Duodenal mucosa (tissue), 2 donors: ENCODE measurements around the gene MFN2.

Experiments used
- H3K27ac ChIP-seq: one replicate; pipeline ENCODE4 v1.7.0; 2013; ENCODE audit warnings: low read depth, low read length
- H3K27me3 ChIP-seq, 2 donors: one replicate each; pipeline ENCODE4 v1.7.0; 2013; ENCODE audit warnings: low read length in 2 of 2, control low read depth in 1 of 2; ENCODE audit not compliant: insufficient read depth in 2 of 2, control insufficient read depth in 1 of 2
- H3K36me3 ChIP-seq, 2 donors: one replicate each; pipeline ENCODE4 v1.7.0; 2013; ENCODE audit warnings: low read length in 2 of 2, control low read depth in 1 of 2; ENCODE audit not compliant: insufficient read depth in 2 of 2, control insufficient read depth in 1 of 2
- H3K4me1 ChIP-seq, 2 donors: one replicate each; pipeline ENCODE4 v1.7.0; 2013; ENCODE audit warnings: low read length in 2 of 2, control low read depth in 1 of 2; ENCODE audit not compliant: insufficient read depth in 2 of 2, control insufficient read depth in 1 of 2
- H3K4me3 ChIP-seq, 2 donors: one replicate each; pipeline ENCODE4 v1.7.0; 2013; ENCODE audit warnings: low read length in 2 of 2, low read depth in 1 of 2
- H3K9ac ChIP-seq, 2 donors: one replicate each; pipeline ENCODE4 v1.7.0; 2013; ENCODE audit warnings: low read length in 2 of 2, low read depth in 1 of 2
- H3K9me3 ChIP-seq, 2 donors: one replicate each; pipeline ENCODE4 v1.7.0; 2013; ENCODE audit warnings: low read length in 2 of 2, control low read depth in 1 of 2; ENCODE audit not compliant: control insufficient read depth in 1 of 2

The MFN2 gene

DNA sequence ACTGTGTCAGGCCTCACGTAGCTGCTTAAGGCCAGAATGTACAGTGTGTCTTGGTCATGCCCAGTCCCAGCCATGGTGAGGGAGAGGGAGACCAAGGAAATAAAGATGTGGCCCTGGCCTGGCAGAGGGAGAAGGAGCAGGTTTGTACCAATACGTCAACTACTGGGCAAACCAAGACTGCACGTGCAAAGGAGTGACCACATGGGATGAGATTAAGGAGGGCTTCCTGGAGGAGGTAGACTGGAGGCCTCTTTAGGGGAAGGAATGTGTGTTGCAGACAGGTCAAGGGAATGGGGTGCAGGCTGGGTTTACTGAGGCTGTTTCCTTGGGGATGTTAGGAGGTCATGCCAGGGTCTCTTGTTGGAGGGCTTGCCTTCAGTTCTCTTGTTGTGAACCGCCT lies 38.0 kb upstream of the MFN2 start:
- Histone ChIP-seq H3K4me3 (no peak overlapping the region), H3K27me3 (no peaks in the 10 kb centered on the region), H3K27ac (no peak overlapping the region), H3K9ac (no peak overlapping the region), H3K9me3 (no peaks in the 10 kb centered on the region), H3K4me1 (peaks cover 6 to 7% of the 10 kb centered on the region in 2 donors), H3K36me3 (peaks cover 0 to 10% of the 10 kb centered on the region in 2 donors)

DNA sequence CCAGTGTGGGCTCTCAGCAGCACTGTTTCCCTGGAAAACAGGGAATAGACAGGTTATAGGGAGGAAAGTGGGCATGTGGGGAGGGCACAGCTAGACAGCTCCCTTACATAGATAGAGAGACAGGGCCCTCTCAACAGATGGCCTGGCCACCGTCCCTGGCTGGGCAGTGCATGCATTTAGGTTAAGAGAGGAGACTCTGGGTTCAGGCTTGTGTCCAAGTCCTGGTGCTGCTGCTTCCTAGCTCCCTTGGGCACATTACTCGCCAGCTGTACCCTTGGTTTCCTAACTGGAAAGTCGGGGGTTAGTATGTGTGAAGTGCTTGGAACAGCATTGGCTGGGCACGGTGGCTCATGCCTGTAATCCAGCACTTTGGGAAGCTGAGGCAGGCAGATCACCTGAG lies 36.6 kb upstream of the MFN2 start:
- Histone ChIP-seq H3K4me1 (peaks cover 6 to 7% of the 10 kb centered on the region in 2 donors), H3K27ac (no peak overlapping the region), H3K36me3 (peaks cover 0 to 11% of the 10 kb centered on the region in 2 donors), H3K27me3 (no peaks in the 10 kb centered on the region), H3K9me3 (no peaks in the 10 kb centered on the region), H3K4me3 (no peak overlapping the region), H3K9ac (no peak overlapping the region)

- peaks cover 0 to 14% of the 10 kb centered on the region in 2 donors for H3K36me3 ChIP-seq
- H3K9me3 ChIP-seq: no peaks in the 10 kb centered on the region
- no peak overlapping the region for H3K27ac ChIP-seq
- peaks cover 6 to 7% of the 10 kb centered on the region in 2 donors for H3K4me1 ChIP-seq
- H3K4me3 ChIP-seq: no peak overlapping the region
- H3K27me3 ChIP-seq: no peaks in the 10 kb centered on the region
- H3K9ac ChIP-seq: no peak overlapping the region
Observed at GRCh38 chr1:11944358-11944931, 35.8 kb upstream of the MFN2 start.

DNA sequence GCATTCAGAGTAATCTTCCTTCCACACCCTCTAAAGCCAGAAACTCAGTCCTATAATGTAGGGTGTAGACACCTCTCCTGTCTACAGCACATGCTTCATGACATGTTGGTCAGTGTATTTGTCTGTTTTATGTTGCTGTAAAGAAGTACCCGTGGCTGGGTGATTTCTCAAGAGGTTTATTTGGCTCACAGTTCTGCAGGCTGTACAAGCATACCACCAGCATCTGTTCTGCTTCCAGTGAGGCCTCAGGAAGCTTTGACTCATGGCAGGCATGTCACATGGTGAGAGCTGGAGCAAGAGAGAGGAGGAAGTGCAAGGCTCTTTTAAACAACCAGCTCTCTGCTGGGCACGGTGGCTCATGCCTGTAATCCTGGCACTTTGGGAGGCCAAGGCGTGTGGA lies 33.6 kb upstream of the MFN2 start:
- no peaks in the 10 kb centered on the region for H3K27me3 ChIP-seq
- no peak overlapping the region for H3K9ac ChIP-seq
- no peak overlapping the region for H3K4me3 ChIP-seq
- H3K9me3 ChIP-seq: no peaks in the 10 kb centered on the region
- H3K27ac ChIP-seq: no peak overlapping the region
- H3K4me1 ChIP-seq: no peaks in the 10 kb centered on the region
- H3K36me3 ChIP-seq: peaks cover 0 to 29% of the 10 kb centered on the region in 2 donors

DNA sequence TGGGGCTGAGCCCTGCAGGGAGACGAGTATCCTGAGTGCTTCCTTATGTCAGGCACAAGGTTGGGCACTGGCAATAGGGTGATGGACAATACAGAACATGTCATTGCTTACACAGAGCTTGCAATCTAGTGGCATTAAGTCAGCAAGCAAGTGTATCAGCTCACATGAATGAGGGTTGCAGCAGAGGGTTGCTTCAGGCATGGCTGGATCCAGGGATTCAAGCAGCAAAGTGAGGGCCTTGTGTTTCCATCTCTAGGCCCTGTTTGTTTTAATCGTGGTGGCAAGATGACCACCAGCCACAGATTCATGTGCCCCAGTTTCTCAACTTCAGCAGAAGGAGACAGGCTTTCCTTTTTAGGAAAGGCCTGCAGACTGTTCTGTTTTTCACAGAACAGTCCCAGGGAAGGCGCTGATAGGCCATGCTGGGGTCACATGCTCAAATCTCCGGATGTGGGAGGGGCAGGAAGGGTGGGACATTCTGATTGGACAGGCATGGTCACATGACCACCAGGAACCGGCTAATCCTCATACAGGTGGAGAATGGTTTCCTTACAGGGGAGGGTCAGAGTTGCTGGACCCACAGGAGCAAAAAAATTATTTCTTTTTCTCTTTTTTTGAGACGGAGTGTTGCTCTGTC lies 31.3 kb upstream of the MFN2 start:
- Histone ChIP-seq H3K36me3 (peaks cover 0 to 30% of the 10 kb centered on the region in 2 donors), H3K9ac (no peak overlapping the region), H3K27me3 (no peaks in the 10 kb centered on the region)

DNA sequence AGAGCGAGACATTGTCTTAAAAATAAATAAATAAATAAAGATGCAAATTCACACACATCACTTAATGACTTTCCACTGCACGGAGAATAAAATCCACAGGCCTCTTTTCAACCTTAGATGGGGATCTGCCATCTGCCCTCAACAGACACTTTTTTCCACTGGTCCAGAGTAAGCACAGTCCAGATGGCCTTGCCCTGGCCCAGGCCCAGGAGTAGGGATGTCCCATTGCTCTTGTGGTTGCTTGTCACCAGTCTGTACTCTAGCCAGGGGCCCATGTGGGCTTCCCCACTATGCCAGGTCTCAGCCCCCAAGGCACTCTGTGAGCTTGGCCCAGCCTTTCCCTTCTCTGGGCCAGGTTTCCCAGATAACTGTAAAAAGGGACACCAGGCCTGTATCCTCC lies 28.3 kb upstream of the MFN2 start:
- Histone ChIP-seq H3K36me3 (peaks cover 0 to 44% of the 10 kb centered on the region in 2 donors), H3K4me3 (no peak overlapping the region), H3K9ac (no peak overlapping the region), H3K4me1 (no peaks in the 10 kb centered on the region), H3K27ac (no peak overlapping the region), H3K9me3 (no peaks in the 10 kb centered on the region), H3K27me3 (no peaks in the 10 kb centered on the region)

More for the DNA sequence above, 31.3 kb upstream of the MFN2 start:
- H3K27ac ChIP-seq: no peak overlapping the region
- no peaks in the 10 kb centered on the region for H3K4me1 ChIP-seq
- no peak overlapping the region for H3K4me3 ChIP-seq
- no peaks in the 10 kb centered on the region for H3K9me3 ChIP-seq

- Histone ChIP-seq H3K4me3 (no peak overlapping the region), H3K9me3 (no peaks in the 10 kb centered on the region), H3K36me3 (peaks cover 0 to 48% of the 10 kb centered on the region in 2 donors), H3K27ac (no peak overlapping the region), H3K4me1 (no peaks in the 10 kb centered on the region), H3K27me3 (no peaks in the 10 kb centered on the region), H3K9ac (no peak overlapping the region)
Observed at GRCh38 chr1:11952455-11953109, 27.7 kb upstream of the MFN2 start.

- H3K27ac ChIP-seq: no peak overlapping the region
- H3K4me1 ChIP-seq: peaks cover under 1 to 2% of the 10 kb centered on the region in 2 donors
- peaks cover 4 to 48% of the 10 kb centered on the region in 2 donors for H3K36me3 ChIP-seq
- H3K9me3 ChIP-seq: no peaks in the 10 kb centered on the region
- no peaks in the 10 kb centered on the region for H3K27me3 ChIP-seq
- no peak overlapping the region for H3K4me3 ChIP-seq
- no peak overlapping the region for H3K9ac ChIP-seq
Observed at GRCh38 chr1:11955221-11955620, 25.0 kb upstream of the MFN2 start.

GRCh38 chr1:11957398-11957797 lies 22.8 kb upstream of the MFN2 start:
- no peaks in the 10 kb centered on the region for H3K9me3 ChIP-seq

DNA sequence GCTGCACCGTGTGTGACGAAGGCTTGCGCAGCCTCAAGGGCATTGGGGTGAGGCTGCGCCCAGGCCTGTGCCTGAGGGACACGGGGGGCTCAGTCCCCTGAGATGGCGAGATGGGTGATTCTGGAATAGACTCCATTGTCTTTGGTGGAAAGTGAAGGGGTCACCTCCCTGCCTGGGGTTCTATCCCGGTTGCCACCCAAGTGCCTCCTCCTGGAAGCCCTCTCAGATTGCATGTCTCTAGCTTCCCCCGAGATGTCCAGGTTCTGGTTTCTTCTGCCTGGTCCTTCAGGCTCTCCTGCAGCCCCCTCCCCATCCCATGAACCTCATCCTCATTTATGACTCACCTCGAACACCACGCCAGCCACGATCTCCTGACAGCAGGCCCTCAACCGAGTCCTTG lies 22.3 kb upstream of the MFN2 start:
- H3K36me3 ChIP-seq: peaks cover 4 to 28% of the 10 kb centered on the region in 2 donors
- no peaks in the 10 kb centered on the region for H3K27me3 ChIP-seq
- H3K4me3 ChIP-seq: no peak overlapping the region
- H3K4me1 ChIP-seq: peaks cover 7 to 16% of the 10 kb centered on the region in 2 donors
- H3K27ac ChIP-seq: no peak overlapping the region
- H3K9me3 ChIP-seq: no peaks in the 10 kb centered on the region
- H3K9ac ChIP-seq: no peak overlapping the region

More at GRCh38 chr1:11957398-11957797, 22.8 kb upstream of the MFN2 start:
- Histone ChIP-seq H3K9ac (no peak overlapping the region), H3K27me3 (no peaks in the 10 kb centered on the region), H3K36me3 (peaks cover 4 to 33% of the 10 kb centered on the region in 2 donors), H3K4me1 (peaks cover 7 to 16% of the 10 kb centered on the region in 2 donors), H3K4me3 (no peak overlapping the region), H3K27ac (no peak overlapping the region)
